LNCaP clone FGC (cell line): ENCODE measurements around the gene APOC3.

ENCODE experiments used
- DNase-seq: peaks from one replicate; pipeline ENCODE4 v3.0.0-alpha.2; 2011; ENCODE audit warnings: low read depth
- H3K4me3 ChIP-seq: 2 replicates; pipeline ENCODE4 v1.5.1; 2011; ENCODE audit warnings: mild to moderate bottlenecking, low read depth, low read length, control low read depth
- TF ChIP-seq, protein P1 (sequence below): IDR thresholded peaks from 2 replicates; pipeline ENCODE4 v1.5.1; 2012; ENCODE audit warnings: mild to moderate bottlenecking; ENCODE audit not compliant: control insufficient read depth, insufficient read depth; ENCODE audit errors: extremely low read depth

Gene APOC3

GRCh38 chr11:116813781-116814471, 15.8 kb upstream of the APOC3 start:
- TF ChIP-seq, protein P1, sequence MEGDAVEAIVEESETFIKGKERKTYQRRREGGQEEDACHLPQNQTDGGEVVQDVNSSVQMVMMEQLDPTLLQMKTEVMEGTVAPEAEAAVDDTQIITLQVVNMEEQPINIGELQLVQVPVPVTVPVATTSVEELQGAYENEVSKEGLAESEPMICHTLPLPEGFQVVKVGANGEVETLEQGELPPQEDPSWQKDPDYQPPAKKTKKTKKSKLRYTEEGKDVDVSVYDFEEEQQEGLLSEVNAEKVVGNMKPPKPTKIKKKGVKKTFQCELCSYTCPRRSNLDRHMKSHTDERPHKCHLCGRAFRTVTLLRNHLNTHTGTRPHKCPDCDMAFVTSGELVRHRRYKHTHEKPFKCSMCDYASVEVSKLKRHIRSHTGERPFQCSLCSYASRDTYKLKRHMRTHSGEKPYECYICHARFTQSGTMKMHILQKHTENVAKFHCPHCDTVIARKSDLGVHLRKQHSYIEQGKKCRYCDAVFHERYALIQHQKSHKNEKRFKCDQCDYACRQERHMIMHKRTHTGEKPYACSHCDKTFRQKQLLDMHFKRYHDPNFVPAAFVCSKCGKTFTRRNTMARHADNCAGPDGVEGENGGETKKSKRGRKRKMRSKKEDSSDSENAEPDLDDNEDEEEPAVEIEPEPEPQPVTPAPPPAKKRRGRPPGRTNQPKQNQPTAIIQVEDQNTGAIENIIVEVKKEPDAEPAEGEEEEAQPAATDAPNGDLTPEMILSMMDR, result no peak
- H3K4me3 ChIP-seq, result no peak overlapping the region
- DNase-seq, result no peak

GRCh38 chr11:116814502-116814901, 15.2 kb upstream of the APOC3 start:
- TF ChIP-seq, protein P1, result no peak
- no peak overlapping the region for H3K4me3 ChIP-seq
- DNase-seq, result no peak

DNA sequence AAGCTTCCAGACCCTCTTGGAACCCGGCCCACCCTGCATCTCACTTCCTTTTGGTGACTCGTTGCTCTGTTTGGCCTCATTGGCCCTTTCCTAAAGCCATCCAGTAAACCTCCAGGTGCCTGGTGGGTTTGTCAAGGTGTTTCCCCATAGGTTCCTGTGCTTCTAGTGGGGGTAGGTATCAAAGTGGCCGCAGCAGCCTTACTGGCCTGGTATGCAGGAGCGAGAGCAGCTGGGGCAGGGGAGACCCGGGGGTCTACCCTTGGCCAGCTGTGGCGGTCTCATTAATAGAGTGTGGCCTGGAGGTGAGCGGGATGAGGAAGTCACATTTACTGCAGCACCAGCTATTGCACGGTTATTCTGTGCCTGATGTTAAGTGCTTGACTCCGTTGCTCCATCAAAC, 10.7 kb upstream of the APOC3 start:
- no peak overlapping the region for H3K4me3 ChIP-seq
- TF ChIP-seq, protein P1, result no peak
- DNase-seq, result no peak

DNA sequence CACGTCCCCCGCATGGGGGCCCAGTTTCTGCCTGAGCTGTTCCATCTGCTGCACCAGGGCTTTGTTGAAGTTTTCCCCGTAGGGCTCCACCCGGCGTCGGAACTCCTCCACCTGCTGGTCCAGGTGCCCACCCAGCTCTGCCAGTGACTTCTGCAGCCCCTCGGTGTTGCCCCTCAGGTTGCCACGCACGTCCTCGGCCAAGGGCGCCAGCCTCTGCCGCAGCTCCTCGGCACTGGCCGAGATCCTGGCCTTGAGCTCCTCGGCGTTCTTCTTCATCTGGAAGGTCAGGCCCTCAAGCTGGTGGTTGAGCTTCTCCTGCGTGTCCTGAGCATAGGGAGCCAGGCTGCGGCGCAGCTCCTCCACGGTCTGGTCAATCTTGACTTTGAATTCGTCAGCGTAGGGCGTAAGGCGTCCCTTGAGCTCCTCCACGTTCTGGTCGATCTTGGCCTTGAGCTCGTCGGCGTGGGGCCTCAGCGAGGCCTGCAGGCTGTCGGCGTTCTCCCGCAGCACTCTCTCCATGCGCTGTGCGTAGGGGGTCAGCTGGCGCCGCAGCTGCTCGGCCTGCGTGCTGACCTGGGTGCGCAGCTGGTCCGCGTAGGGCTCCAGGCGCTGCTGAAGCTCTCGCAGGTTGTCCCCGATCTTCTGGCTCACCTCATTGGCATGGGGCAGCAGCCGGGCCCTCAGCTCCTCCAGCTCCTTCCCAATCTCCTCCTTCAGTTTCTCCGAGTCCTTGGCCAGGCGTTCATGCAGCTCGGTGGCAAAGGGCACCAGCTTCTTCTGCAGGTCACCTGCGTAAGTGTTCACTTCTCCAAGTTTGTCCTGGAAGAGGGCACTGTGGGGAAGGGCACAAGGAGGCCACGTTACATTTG, 8.4 kb upstream of the APOC3 start:
- no peak for DNase-seq
- H3K4me3 ChIP-seq, result no peak overlapping the region
- TF ChIP-seq, protein P1, result no peak

- no peak overlapping the region for H3K4me3 ChIP-seq
- no peak for DNase-seq
- TF ChIP-seq, protein P1, result no peak
Measured at GRCh38 chr11:116822575-116822974, 7.1 kb upstream of the APOC3 start.

DNA sequence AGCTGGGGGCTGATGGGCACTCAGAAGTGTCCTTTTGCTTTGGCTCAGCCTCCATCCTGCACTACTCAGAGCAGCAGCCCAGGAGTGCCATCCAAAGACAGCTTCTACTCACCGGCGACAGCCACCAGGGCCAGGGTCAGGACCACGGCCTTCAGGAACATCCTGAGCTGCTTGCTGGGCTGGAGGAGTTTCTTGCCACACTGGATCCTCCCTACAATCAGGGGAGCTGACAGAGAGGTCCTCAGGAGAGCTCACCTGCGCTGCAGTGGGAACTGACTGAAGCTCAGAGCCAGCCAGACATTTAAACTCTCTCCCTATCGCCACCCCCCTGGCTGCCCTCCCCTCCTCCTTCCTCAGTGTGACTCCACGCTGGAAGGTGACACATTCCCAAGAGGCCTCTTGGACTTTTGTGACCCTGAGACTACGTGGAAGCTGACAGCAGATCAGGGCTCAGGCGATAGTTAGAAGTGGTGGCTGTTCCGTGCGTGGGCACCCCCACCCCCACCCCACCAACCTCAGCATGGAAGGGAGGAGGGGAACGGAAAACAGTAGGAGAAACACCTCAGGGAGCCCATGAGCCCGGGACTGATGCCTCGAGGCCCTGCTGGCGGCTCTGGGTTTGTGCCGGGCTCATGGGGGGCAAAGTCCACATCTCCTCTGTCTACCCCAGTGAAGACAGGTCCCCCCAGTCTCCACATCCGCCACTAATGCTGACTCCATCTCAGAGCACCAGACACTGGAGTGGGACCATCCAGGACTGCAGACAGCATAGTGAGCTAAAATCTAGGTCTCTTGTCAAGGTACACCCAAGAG, 6.5 kb upstream of the APOC3 start, which contains the start of gene APOA4:
Gene APOA4, minus strand, starts transcription at position 274 of the 813 bp plus-strand sequence. Its CDS starts 113 bp downstream, at position 161.
- DNase-seq, result no peak
- H3K4me3 ChIP-seq, result no peak within 1 kb of the TSS
- TF ChIP-seq, protein P1, result no peak
